DMS114 treated with DMSO at 0.1 percent for 48 hours (cell line): ENCODE results near the gene GP1BB.

ENCODE experiments used
- DNase-seq: peaks from one replicate; lab custom pipeline; 2025; ENCODE audit not compliant: unreplicated experiment; lab: John Stamatoyannopoulos, UW

GP1BB gene

DNA sequence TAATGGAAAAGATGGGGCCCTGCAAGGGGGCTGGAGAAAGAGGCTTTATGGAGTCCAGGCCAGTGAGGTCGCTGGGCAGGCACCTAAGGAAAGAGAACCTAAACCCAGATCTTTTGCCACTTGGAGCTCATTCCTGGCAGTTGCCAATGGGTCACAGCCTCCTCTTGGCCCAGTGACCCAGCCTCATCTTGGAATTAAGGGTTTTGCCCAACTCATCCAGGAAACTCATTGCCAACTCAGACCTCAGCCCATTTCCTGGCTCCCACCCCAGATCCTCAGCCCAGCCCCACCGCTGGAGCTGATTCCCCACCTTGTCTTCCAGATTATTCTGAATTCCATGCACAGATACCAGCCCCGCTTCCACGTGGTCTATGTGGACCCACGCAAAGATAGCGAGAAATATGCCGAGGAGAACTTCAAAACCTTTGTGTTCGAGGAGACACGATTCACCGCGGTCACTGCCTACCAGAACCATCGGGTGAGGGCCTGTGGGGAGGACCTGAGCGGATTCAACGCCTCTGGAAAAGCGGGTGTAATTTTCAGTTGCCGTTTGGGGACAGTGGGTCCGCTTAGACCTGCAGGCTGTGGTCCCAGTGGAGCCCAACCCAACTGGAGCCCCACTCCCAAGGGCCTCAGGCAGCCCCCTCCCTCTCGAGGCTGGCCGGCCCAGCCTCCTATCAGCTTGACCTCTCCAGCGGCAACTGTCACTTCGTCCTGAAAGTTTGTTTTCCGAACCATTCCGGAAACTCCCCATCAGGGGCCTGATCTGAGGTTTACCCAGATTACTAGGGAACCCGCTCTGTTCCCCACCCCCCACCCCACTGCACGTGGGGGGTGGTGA, 41.5 kb downstream of the GP1BB start:
- no peak for DNase-seq

DNA sequence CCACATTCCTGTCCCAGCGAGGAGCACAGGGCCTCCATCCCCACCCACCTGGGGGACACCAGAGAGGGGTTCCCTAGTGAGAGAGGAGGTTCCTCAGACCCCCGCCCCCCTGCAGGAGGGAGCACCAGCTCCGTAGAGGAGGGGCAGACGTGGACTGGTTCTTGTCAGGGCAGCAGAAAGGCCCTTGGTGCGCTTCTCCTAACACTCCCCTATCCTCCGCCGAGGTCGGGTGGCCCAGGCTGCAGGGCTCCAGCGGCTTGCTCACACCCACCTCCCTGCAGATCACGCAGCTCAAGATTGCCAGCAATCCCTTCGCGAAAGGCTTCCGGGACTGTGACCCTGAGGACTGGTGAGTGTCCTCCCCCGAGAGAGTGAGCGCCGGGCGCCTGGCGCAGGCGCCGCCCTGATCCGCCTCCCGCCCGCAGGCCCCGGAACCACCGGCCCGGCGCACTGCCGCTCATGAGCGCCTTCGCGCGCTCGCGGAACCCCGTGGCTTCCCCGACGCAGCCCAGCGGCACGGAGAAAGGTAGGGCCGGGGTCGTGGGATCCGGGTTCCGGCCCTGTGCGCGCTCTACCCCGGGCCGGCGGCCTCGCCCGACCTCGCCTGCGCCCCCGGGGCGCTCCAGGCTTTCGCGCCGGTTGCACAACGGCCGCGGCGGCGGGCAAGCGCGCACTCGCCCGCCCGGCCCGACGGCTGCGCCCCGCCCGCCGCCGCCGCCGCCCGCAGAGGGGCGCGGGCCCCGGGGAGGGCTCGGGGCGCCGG, 42.3 kb downstream of the GP1BB start:
- no peak for DNase-seq

- DNase-seq, result no peak
These were observed 42.8 kb downstream of the GP1BB start for GRCh38 chr22:19766240-19766510.

- DNase-seq, result no peak
These were observed 43.4 kb downstream of the GP1BB start for GRCh38 chr22:19766511-19767426.

GRCh38 chr22:19767427-19768341, 44.3 kb downstream of the GP1BB start:
- no peak for DNase-seq

DNA sequence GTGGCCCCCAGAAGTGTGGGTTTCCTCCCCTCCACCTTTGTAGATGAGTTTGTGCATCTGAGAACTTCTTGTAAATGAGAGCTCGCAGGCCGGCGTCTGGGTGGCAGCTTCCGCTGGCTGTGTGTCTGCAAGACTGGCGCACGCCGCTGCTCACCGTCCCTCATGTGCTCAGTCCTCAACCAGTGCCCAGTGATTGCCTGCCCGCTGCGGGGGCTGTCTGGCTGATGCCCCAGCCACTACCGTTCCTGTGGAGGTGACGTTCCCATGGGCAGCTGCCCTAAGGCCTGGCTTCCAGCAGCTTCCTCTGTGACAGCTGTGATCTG, 46.0 kb downstream of the GP1BB start:
- DNase-seq, result no peak

DNA sequence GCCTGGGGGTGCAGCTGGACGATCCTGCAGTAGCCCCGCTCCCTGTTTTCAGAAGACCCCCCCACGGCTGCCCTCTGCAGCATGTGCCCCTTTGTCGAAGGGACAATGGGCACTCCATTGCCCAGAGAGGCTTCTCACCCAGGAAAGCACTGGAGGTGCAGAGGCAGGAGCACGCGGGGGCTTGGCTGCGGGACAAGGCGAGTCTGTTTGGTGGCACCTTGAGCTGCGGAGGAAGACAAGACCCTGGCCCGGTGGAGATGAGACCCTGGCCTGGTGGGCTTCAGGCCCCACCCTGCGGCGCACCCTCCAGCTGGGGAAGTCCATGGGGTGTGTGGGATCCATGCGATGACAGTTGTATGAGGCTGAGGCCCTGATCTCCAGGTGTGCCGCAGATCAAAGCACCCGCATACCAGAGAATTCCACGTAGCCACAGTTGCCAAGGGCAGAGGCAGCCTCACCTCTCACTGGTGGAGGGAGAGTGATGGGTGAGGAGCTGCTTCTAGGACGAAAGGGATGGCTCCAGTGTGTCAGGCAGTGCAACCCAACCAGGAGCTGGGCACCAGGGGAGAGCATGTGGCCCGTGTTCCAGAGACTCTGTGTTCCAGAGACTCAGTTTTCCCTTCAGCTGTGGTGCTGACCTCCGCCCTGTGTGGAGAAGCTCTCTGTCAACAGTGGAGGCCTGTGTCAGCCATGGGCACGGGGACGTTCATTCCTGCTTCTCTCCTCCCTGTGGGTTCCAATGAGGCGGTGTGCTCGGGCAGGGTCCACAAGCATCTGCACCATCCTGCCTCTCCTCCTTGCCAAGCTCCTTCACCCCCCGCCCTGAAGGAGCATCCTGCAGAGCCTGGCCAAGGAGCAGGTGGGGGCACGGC, 47.2 kb downstream of the GP1BB start:
- no peak for DNase-seq

- no peak for DNase-seq
These were observed 49.0 kb downstream of the GP1BB start for GRCh38 chr22:19772422-19772672.

DNA sequence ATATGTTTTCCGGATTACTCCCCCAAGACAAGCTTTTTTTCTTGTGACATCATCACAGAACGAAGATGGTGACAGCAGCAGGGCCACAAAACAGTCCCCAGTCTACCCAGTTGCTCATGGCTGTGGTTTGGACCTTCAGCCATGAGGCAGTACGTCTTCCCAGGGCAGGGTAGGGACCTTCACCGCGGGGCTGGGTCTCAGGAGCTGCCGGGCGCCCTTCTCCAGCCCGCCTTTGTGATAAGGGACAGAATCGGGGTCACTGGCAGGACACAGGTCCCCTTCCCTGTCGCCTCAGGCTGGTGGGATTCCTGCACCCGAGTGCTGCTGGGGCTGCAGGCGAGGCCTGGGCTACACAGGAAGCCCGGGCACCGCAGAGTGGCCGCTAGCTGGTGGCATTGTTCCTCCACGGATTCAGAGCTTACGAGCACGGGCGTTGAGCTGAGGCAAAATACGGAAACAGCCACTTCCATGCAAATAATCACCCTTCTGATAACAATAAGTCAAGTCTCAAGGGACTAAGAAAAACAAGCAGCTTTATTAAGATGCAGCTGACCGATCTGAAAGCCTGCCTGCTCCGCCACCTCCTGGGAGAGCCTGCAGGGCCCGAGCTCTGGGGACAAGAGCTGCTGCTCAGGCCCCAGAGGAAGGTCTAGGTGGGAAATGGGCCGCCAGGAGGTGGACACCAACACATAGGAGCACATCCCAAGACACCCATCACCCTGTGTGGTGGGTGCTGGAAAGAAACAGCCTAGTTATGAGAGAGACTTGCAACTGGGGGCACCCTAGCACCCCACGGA, 49.5 kb downstream of the GP1BB start:
- no peak for DNase-seq

GRCh38 chr22:19773470-19774040, 50.2 kb downstream of the GP1BB start:
- DNase-seq, result no peak
